IgD-negative memory B cell (primary cell): ENCODE results near the gene ZSCAN23. TPM values are rescaled to one million over a fixed set of nuclear protein-coding genes. Genes with fewer than 3 reads are reported as not detected.
"Not testable (repeated sequence)": the region's sequence is repeated elsewhere in the genome, so short reads cannot be mapped to it uniquely, and the experiment has no call there.

Experiments
- H3K27ac Mint-ChIP-seq, 3 donors: one replicate each; pipeline ENCODE4 v1.8.0; 2020 to 2022; ENCODE audit warnings: mild to moderate bottlenecking in 3 of 3, mixed read lengths in 3 of 3, moderate library complexity in 1 of 3
- H3K27me3 Mint-ChIP-seq: one replicate; pipeline ENCODE4 v1.8.0; 2021; ENCODE audit warnings: mixed read lengths
- H3K36me3 Mint-ChIP-seq: one replicate; pipeline ENCODE4 v1.8.0; 2020; ENCODE audit warnings: mild to moderate bottlenecking, mixed read lengths
- H3K4me1 Mint-ChIP-seq, 3 donors: one replicate each; pipeline ENCODE4 v1.8.0; 2020 to 2022; ENCODE audit warnings: mixed read lengths in 3 of 3, mild to moderate bottlenecking in 1 of 3
- H3K4me3 Mint-ChIP-seq, 4 donors: one replicate each; pipeline ENCODE4 v1.8.0; 2020 to 2022; ENCODE audit warnings: mild to moderate bottlenecking in 4 of 4, mixed read lengths in 4 of 4, moderate library complexity in 3 of 4
- H3K9me3 Mint-ChIP-seq, 3 donors: one replicate each; pipeline ENCODE4 v1.8.0; 2020 to 2021; ENCODE audit warnings: mixed read lengths in 3 of 3, mild to moderate bottlenecking in 1 of 3
- polyA plus RNA-seq: library from polyadenylated mRNA; unstranded; fragments of 300-500 nt; fragmentation: Illumina TruSeq; gene quantifications from one replicate; pipeline ENCODE4 v1.2.3, GENCODE V29; 2021

Gene ZSCAN23
- polyA plus RNA-seq = 0.14 TPM

DNA sequence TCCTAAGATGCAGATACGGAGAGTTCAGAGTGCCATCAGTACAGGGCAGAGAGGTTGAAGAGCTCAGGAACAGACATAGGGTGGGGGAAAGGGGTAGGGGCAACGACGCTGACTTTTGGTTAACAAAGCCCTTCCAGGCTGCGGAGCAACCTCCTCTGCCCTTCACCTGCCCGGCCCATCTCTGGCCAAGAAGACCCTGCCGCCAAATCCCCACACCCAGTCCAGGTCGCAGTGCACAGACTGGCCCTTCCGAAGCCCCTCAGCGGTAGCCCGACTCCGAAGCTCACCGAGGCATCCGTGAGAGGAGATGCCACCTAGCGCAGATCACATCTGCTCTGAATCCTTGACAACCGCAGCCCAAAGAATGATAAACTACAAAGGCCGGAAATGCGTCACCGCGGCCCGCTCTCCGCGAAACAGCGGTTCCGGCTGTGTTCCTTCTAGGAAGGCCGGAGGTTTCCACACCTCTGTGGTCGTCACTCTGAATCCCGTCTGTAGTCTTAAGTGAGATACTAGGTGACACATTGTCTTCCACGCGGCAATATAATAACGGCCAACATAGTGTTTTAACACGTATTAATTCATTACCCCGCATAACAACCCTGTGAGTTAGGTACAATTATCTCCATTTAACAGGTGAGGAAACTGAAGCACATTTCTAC lies at the start of gene ZSCAN23:
TSS of gene ZSCAN23 (minus strand) at position 380 of the 662 bp plus-strand sequence. CDS start 7,225 bp downstream, outside the sequence.
- H3K4me3 Mint-ChIP-seq = peak within 1 kb of the TSS; percentile 83 to 99 (median 96)
- no peaks in the 10 kb centered on the region for H3K36me3 Mint-ChIP-seq
- H3K9me3 Mint-ChIP-seq = peaks cover 4 to 12% (median 7%) of the 10 kb centered on the region in 3 donors
- H3K27me3 Mint-ChIP-seq = peaks cover 40% of the 10 kb centered on the region
- peaks cover 11 to 15% (median 15%) of the 10 kb centered on the region in 3 donors for H3K4me1 Mint-ChIP-seq
- peak within 1 kb of the TSS; percentile 20 to 92 (median 48) for H3K27ac Mint-ChIP-seq

DNA sequence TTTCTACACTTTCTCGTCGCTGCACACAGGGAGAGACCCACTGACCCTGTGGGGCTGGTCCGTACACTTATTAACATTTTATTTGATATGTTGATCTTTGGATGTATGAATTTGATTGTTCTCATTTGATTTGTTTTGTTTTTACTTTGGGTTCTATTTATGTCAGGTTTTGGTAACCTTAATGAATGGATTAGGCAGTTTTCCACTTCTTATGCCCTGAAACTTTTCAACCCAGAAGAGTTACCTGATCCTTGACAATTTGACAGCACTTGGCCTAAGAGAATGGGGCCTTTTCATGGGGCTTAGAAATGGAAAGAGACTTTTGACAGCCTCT lies 48.7 kb upstream of the ZSCAN23 start:
- Mint-ChIP-seq H3K27me3 (peaks cover 40% of the 10 kb centered on the region), H3K4me3 (no peak overlapping the region), H3K27ac (peak overlapping the region in 1 of 3 donors; percentile 69), H3K36me3 (no peaks in the 10 kb centered on the region), H3K9me3 (peaks cover 0 to 3% (median 0%) of the 10 kb centered on the region in 3 donors), H3K4me1 (peaks cover 7 to 14% (median 12%) of the 10 kb centered on the region in 3 donors)

DNA sequence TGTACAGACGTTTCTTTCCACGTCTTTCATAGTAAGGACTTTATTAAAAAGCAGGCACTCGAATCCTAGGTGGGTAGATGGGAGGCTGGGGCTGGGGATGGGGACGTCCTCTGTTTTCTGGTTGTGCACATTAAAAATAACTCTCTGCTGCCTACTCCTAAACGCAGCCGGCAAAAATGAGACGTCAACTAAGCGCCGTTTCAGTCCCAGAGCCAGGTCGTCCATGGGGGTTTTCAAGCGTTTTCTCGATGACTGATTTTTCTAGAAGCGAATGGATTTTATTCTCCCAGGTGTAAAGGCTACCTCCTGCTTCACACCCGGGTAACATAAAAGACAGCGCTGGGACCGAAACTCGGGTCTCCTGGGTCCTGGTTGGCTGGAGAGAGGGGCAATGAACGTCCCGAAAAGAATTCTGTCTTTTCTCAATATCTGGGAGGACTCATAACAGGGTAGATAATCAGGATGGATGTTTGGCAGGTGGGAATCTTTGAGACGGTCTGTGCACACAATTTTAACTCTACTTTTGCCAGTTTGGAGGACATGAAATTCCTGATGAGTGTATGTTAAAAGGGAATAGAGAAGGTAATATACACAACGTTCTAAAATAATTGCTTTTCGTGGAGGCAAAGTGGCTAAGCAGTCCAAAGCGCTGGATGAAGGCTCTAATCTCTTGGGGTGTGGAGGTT lies 47.1 kb upstream of the ZSCAN23 start:
- Mint-ChIP-seq H3K4me1 (peaks cover 7 to 14% (median 12%) of the 10 kb centered on the region in 3 donors), H3K27me3 (peaks cover 47% of the 10 kb centered on the region), H3K27ac (peak overlapping the region in 1 of 3 donors; percentile 42), H3K36me3 (peaks cover 1% of the 10 kb centered on the region), H3K9me3 (peaks cover 0 to 3% (median 0%) of the 10 kb centered on the region in 3 donors), H3K4me3 (peak overlapping the region; percentile 16 to 90 (median 74))

GRCh38 chr6:28489366-28490204 lies 46.3 kb upstream of the ZSCAN23 start:
- Mint-ChIP-seq H3K4me1 (peaks cover 7 to 14% (median 12%) of the 10 kb centered on the region in 3 donors), H3K9me3 (peaks cover 0 to 3% (median 0%) of the 10 kb centered on the region in 3 donors), H3K36me3 (peaks cover 1% of the 10 kb centered on the region), H3K27me3 (peaks cover 47% of the 10 kb centered on the region), H3K27ac (peak overlapping the region in 1 of 3 donors; percentile 42), H3K4me3 (peak overlapping the region; percentile 16 to 93 (median 80))

- Mint-ChIP-seq H3K4me3 (peak overlapping the region in 3 of 4 donors; percentile 71 to 93 (median 90)), H3K27ac (peak overlapping the region in 1 of 3 donors; percentile 32), H3K9me3 (peaks cover 0 to 3% (median 0%) of the 10 kb centered on the region in 3 donors), H3K27me3 (peaks cover 46% of the 10 kb centered on the region), H3K36me3 (peaks cover 1% of the 10 kb centered on the region), H3K4me1 (peaks cover 7 to 14% (median 12%) of the 10 kb centered on the region in 3 donors)
Observed at GRCh38 chr6:28488916-28489365, 45.6 kb upstream of the ZSCAN23 start.

- Mint-ChIP-seq H3K27me3 (peaks cover 37% of the 10 kb centered on the region), H3K4me3 (no peak overlapping the region), H3K27ac (peak overlapping the region in 1 of 3 donors; percentile 1), H3K9me3 (peaks cover 0 to 3% (median 0%) of the 10 kb centered on the region in 3 donors), H3K4me1 (peaks cover 7 to 14% (median 12%) of the 10 kb centered on the region in 3 donors), H3K36me3 (peaks cover 1% of the 10 kb centered on the region)
Observed at GRCh38 chr6:28486988-28487742, 43.9 kb upstream of the ZSCAN23 start.

GRCh38 chr6:28486533-28486932 lies 43.2 kb upstream of the ZSCAN23 start:
- H3K27me3 Mint-ChIP-seq = peaks cover 33% of the 10 kb centered on the region
- H3K4me3 Mint-ChIP-seq = no peak overlapping the region
- peaks cover 1% of the 10 kb centered on the region for H3K36me3 Mint-ChIP-seq
- no peak overlapping the region for H3K27ac Mint-ChIP-seq
- peaks cover 0 to under 1% (median 0%) of the 10 kb centered on the region in 3 donors for H3K9me3 Mint-ChIP-seq
- H3K4me1 Mint-ChIP-seq = peaks cover 7 to 14% (median 11%) of the 10 kb centered on the region in 3 donors

- no peaks in the 10 kb centered on the region for H3K9me3 Mint-ChIP-seq
- peaks cover 1% of the 10 kb centered on the region for H3K36me3 Mint-ChIP-seq
- H3K4me3 Mint-ChIP-seq = no peak overlapping the region
- H3K27me3 Mint-ChIP-seq = peaks cover 33% of the 10 kb centered on the region
- peaks cover 4 to 12% (median 8%) of the 10 kb centered on the region in 3 donors for H3K4me1 Mint-ChIP-seq
- H3K27ac Mint-ChIP-seq = no peak overlapping the region
Observed at GRCh38 chr6:28485482-28485881, 42.2 kb upstream of the ZSCAN23 start.

GRCh38 chr6:28480253-28480932 lies 37.1 kb upstream of the ZSCAN23 start:
- H3K4me3 Mint-ChIP-seq = no peak overlapping the region
- peaks cover 32% of the 10 kb centered on the region for H3K27me3 Mint-ChIP-seq
- H3K9me3 Mint-ChIP-seq = no peaks in the 10 kb centered on the region
- peaks cover 0 to 7% (median 2%) of the 10 kb centered on the region in 3 donors for H3K4me1 Mint-ChIP-seq
- no peak overlapping the region for H3K27ac Mint-ChIP-seq
- H3K36me3 Mint-ChIP-seq = peaks cover under 1% of the 10 kb centered on the region

- Mint-ChIP-seq H3K36me3 (no peaks in the 10 kb centered on the region), H3K27me3 (peaks cover 37% of the 10 kb centered on the region), H3K4me1 (peaks cover 0 to 7% (median 2%) of the 10 kb centered on the region in 3 donors), H3K27ac (no peak overlapping the region), H3K4me3 (no peak overlapping the region), H3K9me3 (no peaks in the 10 kb centered on the region)
Observed at GRCh38 chr6:28478518-28478917, 35.2 kb upstream of the ZSCAN23 start.

DNA sequence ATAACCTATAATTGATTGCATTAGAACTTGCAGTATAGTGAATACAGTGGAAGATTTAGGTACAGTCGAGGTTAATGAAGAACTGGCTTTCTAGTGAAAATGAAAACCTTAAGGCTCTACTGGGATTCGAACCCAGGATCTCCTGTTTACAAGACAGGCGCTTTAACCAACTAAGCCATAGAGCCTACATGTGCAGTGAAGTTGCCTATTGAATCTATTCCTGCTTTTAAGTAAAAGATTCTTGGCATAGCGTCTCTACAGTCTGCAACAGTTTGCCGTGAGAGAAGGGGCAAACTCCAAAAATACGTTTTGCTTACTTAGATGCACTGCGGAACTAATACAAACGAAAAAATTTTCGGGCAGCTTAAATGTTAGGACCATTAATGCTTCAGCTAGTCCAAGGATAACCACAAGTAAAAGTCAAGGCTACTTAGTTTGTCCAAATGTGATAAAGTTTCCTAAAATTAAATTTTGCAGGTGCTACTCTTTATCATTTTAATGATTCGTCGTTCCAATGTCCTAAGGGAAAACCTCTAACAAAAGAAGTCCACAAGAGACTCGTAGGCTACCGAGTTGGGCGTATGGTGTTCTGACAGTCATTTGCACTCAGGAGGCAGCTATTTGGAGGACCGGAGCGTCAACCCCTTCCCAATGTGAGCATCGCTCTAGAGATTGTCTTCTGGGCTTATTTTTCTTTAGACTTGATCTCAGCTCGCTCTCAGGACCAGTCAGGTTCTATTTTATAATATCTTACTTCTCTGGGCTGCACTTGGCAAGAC lies 31.3 kb upstream of the ZSCAN23 start:
- H3K4me3 Mint-ChIP-seq = peak overlapping the region in 1 of 4 donors; percentile 3

DNA sequence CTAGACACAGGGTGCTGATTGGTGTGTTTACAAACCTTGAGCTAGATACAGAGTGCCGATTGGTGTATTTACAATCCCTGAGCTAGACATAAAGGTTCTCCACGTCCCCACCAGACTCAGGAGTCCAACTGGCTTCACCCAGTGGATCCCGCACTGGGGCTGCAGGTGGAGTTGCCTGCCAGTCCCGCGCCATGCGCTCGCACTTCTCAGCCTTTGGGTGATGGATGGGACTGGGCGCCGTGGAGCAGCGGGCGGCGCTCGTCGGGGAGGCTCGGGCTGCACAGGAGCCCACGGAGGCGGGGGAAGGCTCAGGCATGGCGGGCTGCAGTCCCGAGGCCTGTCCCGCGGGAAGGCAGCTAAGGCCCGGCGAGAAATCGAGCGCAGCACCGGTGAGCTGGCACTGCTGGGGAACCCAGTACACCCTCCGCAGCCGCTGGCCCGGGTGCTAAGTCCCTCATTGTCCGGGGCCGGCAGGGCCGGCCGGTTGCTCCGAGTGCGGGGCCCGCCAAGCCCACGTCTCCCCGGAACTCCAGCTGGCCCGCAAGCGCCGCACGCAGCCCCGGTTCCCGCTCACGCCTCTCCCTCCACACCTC lies 26.0 kb upstream of the ZSCAN23 start:
- peaks cover 18% of the 10 kb centered on the region for H3K27me3 Mint-ChIP-seq
- H3K36me3 Mint-ChIP-seq, H3K9me3 Mint-ChIP-seq, H3K27ac Mint-ChIP-seq, H3K4me3 Mint-ChIP-seq, H3K4me1 Mint-ChIP-seq: not testable (repeated sequence)

More for the DNA sequence above, 31.3 kb upstream of the ZSCAN23 start:
- Mint-ChIP-seq H3K27me3 (peaks cover 41% of the 10 kb centered on the region), H3K4me1 (peaks cover 0 to 7% (median 2%) of the 10 kb centered on the region in 3 donors), H3K9me3 (no peaks in the 10 kb centered on the region), H3K36me3 (no peaks in the 10 kb centered on the region), H3K27ac (no peak overlapping the region)

GRCh38 chr6:28468056-28468455 lies 24.8 kb upstream of the ZSCAN23 start:
- no peaks in the 10 kb centered on the region for H3K4me1 Mint-ChIP-seq
- H3K36me3 Mint-ChIP-seq = no peaks in the 10 kb centered on the region
- H3K27ac Mint-ChIP-seq = no peak overlapping the region
- no peak overlapping the region for H3K4me3 Mint-ChIP-seq
- H3K9me3 Mint-ChIP-seq = peaks cover 0 to 4% (median 3%) of the 10 kb centered on the region in 3 donors
- peaks cover 17% of the 10 kb centered on the region for H3K27me3 Mint-ChIP-seq
